Stimulated activated CD4-positive, alpha-beta T cell treated with anti-CD3 and anti-CD28 coated beads, Interleukin-1b, Interleukin-23, amount 100 ng/mL, for 1 hour (primary cell): ENCODE results near the gene DNAI4.

Experiments
- DNase-seq, 2 donors: peaks; one replicate each; pipeline ENCODE4 v3.0.0-alpha.2; 2020; ENCODE audit warnings: low read depth in 2 of 2

Gene DNAI4

DNA sequence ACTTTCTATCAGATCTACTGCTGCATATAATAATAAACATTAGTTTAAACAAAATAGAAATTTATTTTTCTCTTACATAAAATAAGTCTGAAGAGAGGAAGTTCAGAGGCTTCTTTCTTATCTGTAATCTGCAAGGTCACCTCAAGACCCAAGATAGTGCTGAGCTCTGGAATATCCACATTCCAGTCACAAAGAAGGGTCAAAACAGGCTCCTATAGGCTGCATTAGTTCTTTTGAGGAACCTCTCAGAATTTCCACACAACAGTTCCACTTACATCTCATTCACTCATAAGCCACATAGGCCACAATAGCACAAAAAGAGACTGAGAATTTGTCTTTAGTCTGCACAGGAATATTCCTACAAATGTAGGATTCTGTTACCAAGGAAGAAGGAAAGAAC, 157.0 kb downstream of the DNAI4 start:
- DNase-seq = no peak

DNA sequence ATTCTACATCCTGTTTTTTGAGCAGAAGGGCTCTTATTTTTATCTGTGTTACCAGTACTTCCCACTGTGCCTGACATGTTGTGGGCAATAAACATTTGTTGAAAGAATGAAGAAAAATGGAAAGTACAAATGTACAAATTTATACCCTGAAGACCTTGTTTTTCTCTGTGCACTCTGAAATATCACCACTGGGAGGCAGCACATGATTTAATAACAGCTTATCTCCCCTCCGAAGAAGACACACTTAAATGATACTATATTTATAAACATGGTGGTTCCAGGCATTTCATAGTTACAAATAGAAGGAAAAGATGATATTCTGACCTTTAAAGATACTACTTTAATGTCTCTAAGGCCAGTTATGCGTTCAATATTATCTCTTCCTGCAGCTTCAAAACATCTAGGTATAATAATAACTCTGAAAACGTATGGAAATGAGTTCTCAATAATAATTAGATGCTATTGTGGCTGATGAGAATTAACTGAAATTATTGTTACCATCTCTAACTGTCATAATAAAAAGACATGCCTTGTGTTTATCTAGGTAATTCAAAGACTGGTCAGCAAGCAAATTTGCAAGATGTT, 159.6 kb downstream of the DNAI4 start:
- peak; percentile 5 to 33 for DNase-seq
